HCT116 (cell line): ENCODE results near the gene ADAMTS3. TPM values are rescaled to one million over a fixed set of nuclear protein-coding genes. Genes with fewer than 3 reads are reported as not detected.

Source experiments
- ATAC-seq: fragments of 200-7000 bp; cut with Tn5 transposase; 2 replicates; pipeline ENCODE4 v1.9.1; 2020; ENCODE audit warnings: mild to moderate bottlenecking, moderate library complexity
- BruUV-seq: library from RNA; stranded (reverse); fragments of 400-500 nt; replicated peaks from 2 replicates; lab custom pipeline; 2021; lab: Mats Ljungman, UMichigan
- CTCF ChIA-PET: fragments of 300-600 bp; sonication (Branson Sonifier 250); formaldehyde crosslinking; loops from one replicate; lab custom pipeline; 2021; ENCODE audit warnings: antibody characterized with exemption; lab: Charles Lee
- POLR2A ChIA-PET: fragments of 300-600, 350-600 bp; sonication (Branson Sonifier 250); formaldehyde crosslinking; loops from one replicate; lab custom pipeline; 2021; ENCODE audit warnings: antibody characterized with exemption; lab: Charles Lee
- RAD21 ChIA-PET, 2 experiments: fragments of 300-600 bp; sonication (Branson Sonifier 250); formaldehyde crosslinking; loops; one replicate each; lab custom pipeline; 2023; ENCODE audit warnings: low total read pairs in 2 of 2; ENCODE audit not compliant: uncharacterized antibody in 2 of 2, unreplicated experiment in 2 of 2, low non-redundant PET in 1 of 2; lab: Charles Lee
- DNase-seq: peaks from one replicate; pipeline ENCODE4 v3.0.0-alpha.2; 2010; ENCODE audit warnings: low read depth, low spot score
- H2AFZ ChIP-seq: fragments of 200-600 bp; shearing (Covaris generic), sonication (generic); 2 replicates; pipeline ENCODE4 v1.6.1; 2017; ENCODE audit warnings: low read depth, mixed run types, mixed read lengths, antibody characterized with exemption, low read length; ENCODE audit not compliant: poor library complexity, severe bottlenecking
- H3K27ac ChIP-seq: 2 replicates; pipeline ENCODE4 v1.5.1; 2012; ENCODE audit warnings: low read depth, low read length
- H3K27me3 ChIP-seq: fragments of 200-600 bp; sonication (generic); 2 replicates; pipeline ENCODE4 v1.6.1; 2016; ENCODE audit warnings: mixed run types, low read length, mixed read lengths; ENCODE audit not compliant: insufficient read depth
- H3K36me3 ChIP-seq, 2 experiments: fragments of 200-500 bp in 1 of 2; fragments of 200-600 bp in 1 of 2; sonication (Bioruptor generic) in 1 of 2; sonication (generic) in 1 of 2; 2 replicates each; pipeline versions ENCODE4 v1.5.1 to v1.6.1; 2014 to 2016; ENCODE audit warnings: low read length in 2 of 2, inconsistent platforms in 1 of 2, mixed read lengths in 1 of 2, mixed run types in 1 of 2; ENCODE audit not compliant: insufficient read depth in 2 of 2, control insufficient read depth in 1 of 2
- H3K4me1 ChIP-seq, 2 experiments: fragments of 200-600 bp in 1 of 2; sonication (generic) in 1 of 2; 2 replicates each; pipeline versions ENCODE4 v1.5.1 to v1.6.1; 2012 to 2017; ENCODE audit warnings: low read length in 2 of 2, inconsistent platforms in 1 of 2, mild to moderate bottlenecking in 1 of 2, mixed read lengths in 1 of 2, mixed run types in 1 of 2, moderate library complexity in 1 of 2; ENCODE audit not compliant: insufficient read depth in 2 of 2, control insufficient read depth in 1 of 2
- H3K4me2 ChIP-seq: fragments of 200-600 bp; sonication (generic); 2 replicates; pipeline ENCODE4 v1.6.1; 2017; ENCODE audit warnings: mixed run types, low read length, mixed read lengths
- H3K4me3 ChIP-seq, 2 experiments: fragments of 200-600 bp in 1 of 2; sonication (generic) in 1 of 2; replicated peaks in 1 of 2; 2 replicates each; pipeline ENCODE4 v1.5.1; 2011 to 2016; ENCODE audit warnings: low read length in 2 of 2, control low read depth in 1 of 2, low read depth in 1 of 2, mild to moderate bottlenecking in 1 of 2, mixed read lengths in 1 of 2, mixed run types in 1 of 2
- H3K79me2 ChIP-seq: fragments of 200-600 bp; sonication (generic); 2 replicates; pipeline ENCODE4 v1.6.1; 2017; ENCODE audit warnings: mild to moderate bottlenecking, mixed run types, low read length, moderate library complexity, mixed read lengths; ENCODE audit not compliant: insufficient read depth
- H3K9ac ChIP-seq: fragments of 200-600 bp; sonication (generic); 2 replicates; pipeline ENCODE4 v1.6.1; 2016; ENCODE audit warnings: low read length, mixed read lengths
- H3K9me2 ChIP-seq: fragments of 200-600 bp; sonication (generic), shearing (Covaris generic); 2 replicates; pipeline ENCODE4 v1.6.1; 2017; ENCODE audit warnings: mixed run types, mild to moderate bottlenecking, moderate library complexity; ENCODE audit not compliant: insufficient read depth
- H3K9me3 ChIP-seq, 2 experiments: fragments of 200-500 bp in 1 of 2; fragments of 200-600 bp in 1 of 2; sonication (Bioruptor generic) in 1 of 2; sonication (generic) in 1 of 2; 2 replicates each; pipeline ENCODE4 v1.6.1; 2014 to 2017; ENCODE audit warnings: low read length in 2 of 2, mixed read lengths in 2 of 2, inconsistent platforms in 1 of 2, low read depth in 1 of 2, mild to moderate bottlenecking in 1 of 2, mixed run types in 1 of 2, moderate library complexity in 1 of 2; ENCODE audit not compliant: control insufficient read depth in 1 of 2, insufficient read depth in 1 of 2
- H4K20me1 ChIP-seq: fragments of 200-600 bp; sonication (generic), shearing (Covaris generic); 2 replicates; pipeline ENCODE4 v1.6.1; 2017; ENCODE audit warnings: mixed run types, mild to moderate bottlenecking, moderate library complexity; ENCODE audit not compliant: insufficient read depth
- ATF3 ChIP-seq: IDR thresholded peaks from 2 replicates; pipeline ENCODE4 v1.6.1; 2012
- CBX3 ChIP-seq: IDR thresholded peaks from 2 replicates; pipeline ENCODE4 v1.6.1; 2012; ENCODE audit warnings: low read depth
- CEBPB ChIP-seq: IDR thresholded peaks from 2 replicates; pipeline ENCODE4 v1.6.1; 2012; ENCODE audit warnings: low read depth
- EGR1 ChIP-seq: IDR thresholded peaks from 2 replicates; pipeline ENCODE4 v1.6.1; 2012; ENCODE audit warnings: low read depth
- ELF1 ChIP-seq: IDR thresholded peaks from 2 replicates; pipeline ENCODE4 v1.6.1; 2012; ENCODE audit warnings: low read depth, borderline replicate concordance
- EZH2 ChIP-seq: fragments of 200-600 bp; sonication (generic); IDR thresholded peaks from 2 replicates; pipeline ENCODE4 v1.6.1; 2017; ENCODE audit warnings: antibody characterized with exemption, mixed run types
- FOSL1 ChIP-seq: IDR thresholded peaks from 2 replicates; pipeline ENCODE4 v1.6.1; 2012; ENCODE audit warnings: low read depth
- MAX ChIP-seq: IDR thresholded peaks from 2 replicates; pipeline ENCODE4 v1.6.1; 2012
- POLR2A ChIP-seq: IDR thresholded peaks from 2 replicates; pipeline ENCODE4 v1.7.0; 2011; ENCODE audit warnings: borderline replicate concordance; ENCODE audit not compliant: insufficient read depth, insufficient read length; ENCODE audit errors: extremely low read depth
- POLR2AphosphoS5 ChIP-seq: IDR thresholded peaks from 2 replicates; pipeline ENCODE4 v1.6.1; 2011; ENCODE audit warnings: mild to moderate bottlenecking, low read depth, low read length, moderate library complexity
- REST ChIP-seq: IDR thresholded peaks from 2 replicates; pipeline ENCODE4 v1.6.1; 2012; ENCODE audit warnings: low read depth
- SP1 ChIP-seq: IDR thresholded peaks from 2 replicates; pipeline ENCODE4 v1.6.1; 2012; ENCODE audit warnings: low read depth
- SRF ChIP-seq: IDR thresholded peaks from 2 replicates; pipeline ENCODE4 v1.6.1; 2012; ENCODE audit warnings: low read depth
- TCF7L2 ChIP-seq: IDR thresholded peaks from 2 replicates; pipeline ENCODE4 v1.7.0; 2011; ENCODE audit warnings: borderline replicate concordance, inconsistent platforms; ENCODE audit not compliant: insufficient read depth, insufficient read length; ENCODE audit errors: extremely low read depth
- YY1 ChIP-seq: IDR thresholded peaks from 2 replicates; pipeline ENCODE4 v1.6.1; 2011; ENCODE audit warnings: low read length, low read depth, moderate library complexity, mild to moderate bottlenecking; ENCODE audit not compliant: insufficient replicate concordance; ENCODE audit errors: extremely low read depth
- ZBTB33 ChIP-seq: IDR thresholded peaks from 2 replicates; pipeline ENCODE4 v1.6.1; 2011; ENCODE audit warnings: mild to moderate bottlenecking, low read length, moderate library complexity; ENCODE audit not compliant: insufficient replicate concordance; ENCODE audit errors: extremely low read depth
- ZNF274 ChIP-seq: fragments of 200-500 bp; sonication (Bioruptor generic); IDR thresholded peaks from 2 replicates; pipeline ENCODE4 v1.6.1; 2014; ENCODE audit warnings: mild to moderate bottlenecking, low read depth, low read length, inconsistent platforms
- intact Hi-C: fragments of 100-400 bp; cut with micrococcal nuclease; formaldehyde crosslinking; loops from 2 replicates; pipeline ENCODE4 v1.10.0; 2022
- total RNA-seq: library from RNA; stranded (reverse); gene quantifications from one replicate; pipeline ENCODE4 v1.2.1, GENCODE V29; 2021; ENCODE audit not compliant: unreplicated experiment

ADAMTS3 gene
- total RNA-seq, 1 experiment from 2014 or later = not detected

- no TSS peak for BruUV-seq
- Histone ChIP-seq H3K27ac (no peak overlapping the region), H3K4me3 (no peak overlapping the region), H3K9ac (no peak overlapping the region), H3K4me1 (no peaks in the 10 kb centered on the region), H4K20me1 (no peaks in the 10 kb centered on the region), H2AFZ (no peak overlapping the region), H3K9me2 (no peaks in the 10 kb centered on the region), H3K27me3 (no peaks in the 10 kb centered on the region), H3K4me2 (no peak overlapping the region), H3K9me3 (no peaks in the 10 kb centered on the region; a peak in 2 of 4 replicates), H3K36me3 (no peaks in the 10 kb centered on the region), H3K79me2 (no peaks in the 10 kb centered on the region)
- intact Hi-C loops = no loop called here
- DNase-seq = no peak
- no peak for TF ChIP-seq POLR2AphosphoS5
- no peak for ATAC-seq
- RAD21 ChIA-PET = no interaction called here
- POLR2A ChIA-PET = no interaction called here
- CTCF ChIA-PET = no interaction called here
Observed at GRCh38 chr4:72432282-72432681, 136.7 kb downstream of the ADAMTS3 start.

- H3K9ac ChIP-seq = no peak overlapping the region
- H3K79me2 ChIP-seq = no peaks in the 10 kb centered on the region
- H3K9me2 ChIP-seq = no peaks in the 10 kb centered on the region
- no TSS peak for BruUV-seq
- H3K4me3 ChIP-seq = no peak overlapping the region
- intact Hi-C loops = no loop called here
- H3K36me3 ChIP-seq = no peaks in the 10 kb centered on the region
- H2AFZ ChIP-seq = no peak overlapping the region
- CTCF ChIA-PET = no interaction called here
- RAD21 ChIA-PET = no interaction called here
- DNase-seq (no peak), ATAC-seq (no peak)
- H3K27ac ChIP-seq = no peak overlapping the region
- no peaks in the 10 kb centered on the region for H4K20me1 ChIP-seq
- no peaks in the 10 kb centered on the region for H3K4me1 ChIP-seq
- H3K4me2 ChIP-seq = no peak overlapping the region
- H3K27me3 ChIP-seq = no peaks in the 10 kb centered on the region
- no peaks in the 10 kb centered on the region; a peak in 2 of 4 replicates for H3K9me3 ChIP-seq
- POLR2A ChIA-PET = no interaction called here
- no peak for TF ChIP-seq TCF7L2
- TF ChIP-seq MAX = no peak
- TF ChIP-seq ZNF274 = no peak
- no peak for TF ChIP-seq ZBTB33
- no peak for TF ChIP-seq CBX3
- no peak for TF ChIP-seq YY1
- no peak for TF ChIP-seq POLR2A
- no peak for TF ChIP-seq EGR1
- TF ChIP-seq EZH2 = no peak
- no peak for TF ChIP-seq SP1
- no peak for TF ChIP-seq SRF
- TF ChIP-seq FOSL1 = no peak
- TF ChIP-seq CEBPB = no peak
- TF ChIP-seq ELF1 = no peak
- no peak for TF ChIP-seq REST
- TF ChIP-seq ATF3 = no peak
Observed at GRCh38 chr4:72430988-72431387, 138.0 kb downstream of the ADAMTS3 start.
